ENCODE data around the gene B9D1.

GRCh38 chr17:19377602-19378415 is 15.3 kb upstream of the B9D1 start:
- peak in 1 of 3 donors; percentile 32 for TF ChIP-seq CTCF (IDR thresholded peaks at IDR 0.05)
- TF ChIP-seq POLR2A (IDR thresholded peaks at IDR 0.05): peak; percentile 22
